Measurements from ENCODE around the gene POC1A. TPM values are rescaled to one million over a fixed set of nuclear protein-coding genes. Genes with fewer than 3 reads are reported as not detected.

POC1A gene
- polyA plus RNA-seq, 1 donor (not counting 4 experiments of a cell fraction or from before 2014, with no cell fraction given): 11.5 TPM

GRCh38 chr3:52084954-52085680 is 69.1 kb downstream of the POC1A start:
- dilution Hi-C loops (cut with MboI; ENCODE audit: extremely low pct_ligation_motif_present, low sequenced_read_pairs): no loop called here
- Histone ChIP-seq H3K27ac (ENCODE audit: control insufficient read depth, insufficient read depth, low read length) (no peak overlapping the region), H3K36me3 (ENCODE audit: control insufficient read depth in 2 of 2, extremely low read depth in 1 of 2, insufficient read depth in 2 of 2, low read length in 2 of 2) (no peaks in the 10 kb centered on the region), H3K4me1 (ENCODE audit: control insufficient read depth, extremely low read depth, insufficient read depth, low read length) (peaks cover 4% of the 10 kb centered on the region), H3K9me3 (ENCODE audit: control insufficient read depth, low read depth, low read length) (no peaks in the 10 kb centered on the region), H3K9ac (ENCODE audit: control insufficient read depth, extremely low read depth, insufficient read depth, low read length) (no peak overlapping the region), H3K4me3 (ENCODE audit: control insufficient read depth in 2 of 3, extremely low read depth in 1 of 3, insufficient read depth in 2 of 3, low read depth in 1 of 3, low read length in 3 of 3) (no peak overlapping the region), H2AFZ (ENCODE audit: control insufficient read depth, low read length) (no peak overlapping the region), H3K27me3 (ENCODE audit: control insufficient read depth, extremely low read depth, insufficient read depth, low read length) (no peaks in the 10 kb centered on the region), H3K4me2 (ENCODE audit: control insufficient read depth, extremely low read depth, insufficient read depth, low read depth, low read length) (no peak overlapping the region), H3K9me1 (ENCODE audit: control insufficient read depth, extremely low read depth, insufficient read depth, low read length) (no peaks in the 10 kb centered on the region), H4K20me1 (ENCODE audit: control insufficient read depth, extremely low read depth, insufficient read depth, low read length) (no peaks in the 10 kb centered on the region), H3K79me2 (ENCODE audit: control insufficient read depth, insufficient read depth, low read length) (no peaks in the 10 kb centered on the region)
- TF ChIP-seq CTCF (optimal IDR thresholded peaks at IDR 0.05 in 1 of 3, IDR thresholded peaks at IDR 0.05 in 1 of 3, conservative IDR thresholded peaks at IDR 0.05 in 1 of 3; ENCODE audit: extremely low read depth in 1 of 3, insufficient read depth in 2 of 3, low read length in 3 of 3) (no peak), EZH2 (IDR thresholded peaks at IDR 0.05; ENCODE audit: low read length) (no peak)
- FAIRE-seq: no peak
- no peak for DNase-seq (ENCODE audit: low read depth, low spot score)

GRCh38 chr3:52084216-52084945 is 69.8 kb downstream of the POC1A start:
- dilution Hi-C loops (cut with MboI; ENCODE audit: extremely low pct_ligation_motif_present, low sequenced_read_pairs): no loop called here
- FAIRE-seq (no peak), DNase-seq (ENCODE audit: low read depth, low spot score) (no peak)
- Histone ChIP-seq H3K27ac (ENCODE audit: control insufficient read depth, insufficient read depth, low read length) (no peak overlapping the region), H2AFZ (ENCODE audit: control insufficient read depth, low read length) (no peak overlapping the region), H3K4me3 (ENCODE audit: control insufficient read depth in 2 of 3, extremely low read depth in 1 of 3, insufficient read depth in 2 of 3, low read depth in 1 of 3, low read length in 3 of 3) (no peak overlapping the region), H4K20me1 (ENCODE audit: control insufficient read depth, extremely low read depth, insufficient read depth, low read length) (no peaks in the 10 kb centered on the region), H3K9me3 (ENCODE audit: control insufficient read depth, low read depth, low read length) (no peaks in the 10 kb centered on the region), H3K9me1 (ENCODE audit: control insufficient read depth, extremely low read depth, insufficient read depth, low read length) (no peaks in the 10 kb centered on the region), H3K4me1 (ENCODE audit: control insufficient read depth, extremely low read depth, insufficient read depth, low read length) (no peaks in the 10 kb centered on the region), H3K36me3 (ENCODE audit: control insufficient read depth in 2 of 2, extremely low read depth in 1 of 2, insufficient read depth in 2 of 2, low read length in 2 of 2) (no peaks in the 10 kb centered on the region), H3K9ac (ENCODE audit: control insufficient read depth, extremely low read depth, insufficient read depth, low read length) (no peak overlapping the region), H3K4me2 (ENCODE audit: control insufficient read depth, extremely low read depth, insufficient read depth, low read depth, low read length) (no peak overlapping the region), H3K27me3 (ENCODE audit: control insufficient read depth, extremely low read depth, insufficient read depth, low read length) (no peaks in the 10 kb centered on the region), H3K79me2 (ENCODE audit: control insufficient read depth, insufficient read depth, low read length) (no peaks in the 10 kb centered on the region)
- TF ChIP-seq CTCF (optimal IDR thresholded peaks at IDR 0.05 in 1 of 3, IDR thresholded peaks at IDR 0.05 in 1 of 3, conservative IDR thresholded peaks at IDR 0.05 in 1 of 3; ENCODE audit: extremely low read depth in 1 of 3, insufficient read depth in 2 of 3, low read length in 3 of 3): no peak

All from keratinocyte (primary cell).